ENCODE results near the gene SYTL2. TPM values are rescaled to one million over a fixed set of nuclear protein-coding genes. Genes with fewer than 3 reads are reported as not detected.

SYTL2 gene
- total RNA-seq, 1 donor from 2014 or later = 17.4 TPM

DNA sequence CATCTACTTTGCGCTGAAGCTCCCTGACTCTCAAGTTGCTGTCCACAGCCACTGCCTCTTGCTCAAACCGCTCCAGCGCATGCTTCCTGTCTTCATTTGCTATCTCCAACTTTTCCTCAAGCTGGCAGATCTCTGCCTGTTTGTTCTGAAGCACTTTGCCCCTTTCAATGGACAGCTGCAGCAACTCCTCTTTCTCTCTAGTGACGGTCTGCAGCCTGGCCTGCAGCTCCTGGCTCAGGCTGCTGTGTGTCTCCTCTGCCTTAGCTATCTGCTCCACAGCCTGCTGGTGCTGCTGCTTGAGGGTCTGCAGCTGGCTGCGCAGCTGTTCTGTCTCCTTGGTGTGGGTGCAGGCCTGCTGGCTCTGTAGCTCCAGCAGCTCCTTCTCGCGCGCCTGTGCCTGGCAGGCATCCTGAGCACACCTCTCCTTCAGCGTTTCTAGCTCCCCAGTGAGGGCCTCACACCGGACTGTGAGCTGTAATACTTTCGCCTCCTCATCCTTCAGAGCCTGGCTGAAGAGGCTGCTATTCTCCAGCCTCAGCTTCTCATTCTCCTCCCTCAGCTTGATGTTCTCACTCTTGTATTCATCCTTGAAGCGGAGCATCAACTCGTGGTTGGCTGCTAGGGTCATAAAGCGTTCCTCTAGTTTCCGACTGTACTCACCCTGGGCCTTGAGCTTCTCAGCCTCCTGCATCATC lies 125.7 kb downstream of the SYTL2 start:
- Histone ChIP-seq H3K27me3 (no peaks in the 10 kb centered on the region), H3K9me3 (no peaks in the 10 kb centered on the region), H3K27ac (peak overlapping the region; percentile 71), H3K36me3 (no peaks in the 10 kb centered on the region), H3K4me1 (peaks cover 12% of the 10 kb centered on the region), H3K4me3 (peak overlapping the region; percentile 40 to 41)
- no peak for TF ChIP-seq CTCF (IDR thresholded peaks at IDR 0.05)
- no peak for DNase-seq (ENCODE audit: extremely low spot score in 2 of 2)
- intact Hi-C loops (cut with DNase I) = no loop called here

- H3K9me3 ChIP-seq = no peaks in the 10 kb centered on the region
- no peaks in the 10 kb centered on the region for H3K36me3 ChIP-seq
- TF ChIP-seq POLR2A (IDR thresholded peaks at IDR 0.05) (no peak), POLR2AphosphoS5 (IDR thresholded peaks at IDR 0.05; ENCODE audit: insufficient read depth in 1 of 2, low read depth in 1 of 2) (peak in 1 of 2 donors; percentile 49), CTCF (IDR thresholded peaks at IDR 0.05) (no peak)
- H3K27me3 ChIP-seq = no peaks in the 10 kb centered on the region
- no peak for DNase-seq (ENCODE audit: extremely low spot score in 2 of 2)
- peak overlapping the region; percentile 41 to 50 for H3K4me3 ChIP-seq
- intact Hi-C loops (cut with DNase I) = no loop called here
- peaks cover 12% of the 10 kb centered on the region for H3K4me1 ChIP-seq
- H3K27ac ChIP-seq = peak overlapping the region; percentile 30
These were observed 128.3 kb downstream of the SYTL2 start for GRCh38 chr11:85682330-85683305.

- Histone ChIP-seq H3K27me3 (no peaks in the 10 kb centered on the region), H3K9me3 (no peaks in the 10 kb centered on the region), H3K27ac (no peak overlapping the region), H3K4me1 (peaks cover 7% of the 10 kb centered on the region), H3K36me3 (no peaks in the 10 kb centered on the region), H3K4me3 (no peak overlapping the region)
- intact Hi-C loops (cut with DNase I) = no loop called here
- no peak for DNase-seq (ENCODE audit: extremely low spot score in 2 of 2)
- TF ChIP-seq POLR2AphosphoS5 (IDR thresholded peaks at IDR 0.05; ENCODE audit: insufficient read depth in 1 of 2, low read depth in 1 of 2) (no peak), POLR2A (IDR thresholded peaks at IDR 0.05) (no peak), CTCF (IDR thresholded peaks at IDR 0.05) (no peak)
These were observed 130.0 kb downstream of the SYTL2 start for GRCh38 chr11:85680897-85681296.

DNA sequence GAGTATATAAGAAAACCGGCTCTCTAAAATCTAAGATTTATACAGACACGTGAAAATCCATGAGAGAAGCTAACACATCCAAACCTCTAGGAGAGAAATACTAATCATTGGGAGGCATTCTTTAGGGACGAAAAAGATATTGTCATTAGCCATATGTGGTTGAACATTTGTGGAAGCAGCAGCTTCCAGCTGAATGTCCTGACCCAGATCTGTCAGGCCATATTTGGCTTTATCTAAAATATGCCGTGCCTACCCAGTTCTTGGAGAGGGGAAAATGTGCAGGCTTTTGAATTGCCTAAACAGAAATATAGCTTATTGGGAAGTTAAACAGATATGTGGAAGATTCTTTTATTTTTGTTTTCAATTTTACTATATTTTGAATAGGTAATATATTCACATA lies 131.4 kb downstream of the SYTL2 start:
- Histone ChIP-seq H3K4me1 (no peaks in the 10 kb centered on the region), H3K36me3 (no peaks in the 10 kb centered on the region), H3K4me3 (no peak overlapping the region), H3K27me3 (no peaks in the 10 kb centered on the region), H3K9me3 (no peaks in the 10 kb centered on the region), H3K27ac (no peak overlapping the region)
- TF ChIP-seq POLR2AphosphoS5 (IDR thresholded peaks at IDR 0.05; ENCODE audit: insufficient read depth in 1 of 2, low read depth in 1 of 2) = no peak
- TF ChIP-seq POLR2A (IDR thresholded peaks at IDR 0.05) = no peak
- no peak for TF ChIP-seq CTCF (IDR thresholded peaks at IDR 0.05)
- no peak for DNase-seq (ENCODE audit: extremely low spot score in 2 of 2)
- intact Hi-C loops (cut with DNase I) = no loop called here

- no peak for DNase-seq (ENCODE audit: extremely low spot score in 2 of 2)
- H3K4me3 ChIP-seq = no peak overlapping the region
- intact Hi-C loops (cut with DNase I) = no loop called here
- H3K27me3 ChIP-seq = no peaks in the 10 kb centered on the region
- H3K36me3 ChIP-seq = no peaks in the 10 kb centered on the region
- TF ChIP-seq POLR2A (IDR thresholded peaks at IDR 0.05) = no peak
- TF ChIP-seq CTCF (IDR thresholded peaks at IDR 0.05) = no peak
- TF ChIP-seq POLR2AphosphoS5 (IDR thresholded peaks at IDR 0.05; ENCODE audit: insufficient read depth in 1 of 2, low read depth in 1 of 2) = no peak
- H3K27ac ChIP-seq = no peak overlapping the region
- no peaks in the 10 kb centered on the region for H3K9me3 ChIP-seq
- no peaks in the 10 kb centered on the region for H3K4me1 ChIP-seq
These were observed 137.5 kb downstream of the SYTL2 start for GRCh38 chr11:85673393-85673792.

Measured in vagina (tissue), 2 donors.